IMR-90 (cell line): ENCODE measurements around the gene NOS1AP. TPM values are rescaled to one million over a fixed set of nuclear protein-coding genes. Genes with fewer than 3 reads are reported as not detected.

Experiments used
- ATAC-seq: fragments of 200-7000 bp; cut with Tn5 transposase; 2 replicates; pipeline ENCODE4 v1.9.1; 2020; ENCODE audit warnings: low read depth, mild to moderate bottlenecking, moderate library complexity
- BruUV-seq: library from RNA; stranded (reverse); fragments of 400-500 nt; replicated peaks from 2 replicates; lab custom pipeline; 2021; lab: Mats Ljungman, UMichigan
- CTCF ChIA-PET: fragments of 300-600 bp; formaldehyde crosslinking; extraction: SDS; loops from one replicate; lab custom pipeline; 2021; ENCODE audit warnings: antibody characterized with exemption; lab: Yijun Ruan, JAX
- POLR2A ChIA-PET: fragments of 300-600 bp; sonication (Branson Sonifier 250); formaldehyde crosslinking; loops from one replicate; lab custom pipeline; 2022; ENCODE audit warnings: antibody characterized with exemption; ENCODE audit not compliant: unreplicated experiment; lab: Charles Lee
- DNase-seq: peaks from one replicate; pipeline ENCODE4 v3.0.0; 2013
- H2AFZ ChIP-seq: replicated peaks from 2 replicates; pipeline ENCODE3; 2013; ENCODE audit warnings: low read length, mild to moderate bottlenecking; ENCODE audit not compliant: poor library complexity
- H2AK5ac ChIP-seq: 2 replicates; pipeline ENCODE4 v1.6.1; 2013; ENCODE audit warnings: low read depth, low read length, inconsistent platforms
- H2AK9ac ChIP-seq: replicated peaks from 2 replicates; pipeline ENCODE3; 2013; ENCODE audit warnings: mild to moderate bottlenecking, low read depth, low read length, moderate library complexity; ENCODE audit not compliant: poor library complexity
- H2BK120ac ChIP-seq: 2 replicates; pipeline ENCODE4 v1.6.1; 2013; ENCODE audit warnings: low read depth, low read length, inconsistent platforms
- H2BK15ac ChIP-seq: 3 replicates; pipeline ENCODE4 v1.6.1; 2013; ENCODE audit warnings: low read depth, low read length, inconsistent platforms
- H2BK20ac ChIP-seq: 2 replicates; pipeline ENCODE4 v1.6.1; 2013; ENCODE audit warnings: low read depth, mild to moderate bottlenecking, inconsistent platforms, low read length, moderate library complexity
- H2BK5ac ChIP-seq: 2 replicates; pipeline ENCODE4 v1.6.1; 2013; ENCODE audit warnings: mild to moderate bottlenecking, low read depth, low read length, inconsistent platforms; ENCODE audit not compliant: poor library complexity, severe bottlenecking
- H3K14ac ChIP-seq: replicated peaks from 2 replicates; pipeline ENCODE4 v1.6.1; 2013; ENCODE audit warnings: low read depth, low read length, inconsistent platforms
- H3K18ac ChIP-seq: 2 replicates; pipeline ENCODE4 v1.6.1; 2013; ENCODE audit warnings: low read depth, low read length, control low read depth
- H3K23ac ChIP-seq: 2 replicates; pipeline ENCODE4 v1.6.1; 2013; ENCODE audit warnings: low read depth, low read length, inconsistent platforms
- H3K27ac ChIP-seq: 2 replicates; pipeline ENCODE4 v1.5.1; 2013; ENCODE audit warnings: mild to moderate bottlenecking, control low read depth, low read length; ENCODE audit not compliant: insufficient read depth
- H3K27me3 ChIP-seq: 2 replicates; pipeline ENCODE4 v1.6.1; 2013; ENCODE audit warnings: low read length; ENCODE audit not compliant: control insufficient read depth, insufficient read depth
- H3K36me3 ChIP-seq: 2 replicates; pipeline ENCODE4 v1.6.1; 2013; ENCODE audit warnings: low read length, mixed read lengths; ENCODE audit not compliant: control insufficient read depth, insufficient read depth
- H3K4ac ChIP-seq: 2 replicates; pipeline ENCODE4 v1.6.1; 2013; ENCODE audit warnings: low read depth, low read length, inconsistent platforms
- H3K4me1 ChIP-seq: 2 replicates; pipeline ENCODE4 v1.6.1; 2013; ENCODE audit warnings: low read length, mixed read lengths; ENCODE audit not compliant: control insufficient read depth, insufficient read depth
- H3K4me2 ChIP-seq: 2 replicates; pipeline ENCODE4 v1.6.1; 2013; ENCODE audit warnings: low read depth, mild to moderate bottlenecking, control low read depth, low read length, moderate library complexity
- H3K4me3 ChIP-seq: 2 replicates; pipeline ENCODE4 v1.5.1; 2013; ENCODE audit warnings: low read depth, mild to moderate bottlenecking, control low read depth, low read length, moderate library complexity; ENCODE audit not compliant: insufficient read depth
- H3K56ac ChIP-seq: 2 replicates; pipeline ENCODE4 v1.6.1; 2013; ENCODE audit warnings: low read length, inconsistent platforms; ENCODE audit not compliant: insufficient read depth; ENCODE audit errors: extremely low read depth
- H3K79me1 ChIP-seq, 2 experiments: 2 replicates each; pipeline ENCODE4 v1.6.1; 2013; ENCODE audit warnings: low read length in 2 of 2, inconsistent platforms in 1 of 2, low read depth in 1 of 2
- H3K9ac ChIP-seq: 2 replicates; pipeline ENCODE4 v1.6.1; 2013; ENCODE audit warnings: low read depth, low read length, control low read depth
- H3K9me1 ChIP-seq: 2 replicates; pipeline ENCODE4 v1.6.1; 2013; ENCODE audit warnings: low read length, inconsistent platforms; ENCODE audit not compliant: insufficient read depth
- H3K9me3 ChIP-seq: 2 replicates; pipeline ENCODE4 v1.6.1; 2013; ENCODE audit warnings: low read length; ENCODE audit not compliant: control insufficient read depth, insufficient read depth
- H4K20me1 ChIP-seq: 2 replicates; pipeline ENCODE4 v1.6.1; 2013; ENCODE audit warnings: low read length, inconsistent platforms; ENCODE audit not compliant: insufficient read depth
- H4K5ac ChIP-seq: 2 replicates; pipeline ENCODE4 v1.6.1; 2013; ENCODE audit warnings: mild to moderate bottlenecking, low read depth, low read length, control low read depth
- H4K8ac ChIP-seq, 2 experiments: 2 replicates each; pipeline ENCODE4 v1.6.1; 2013; ENCODE audit warnings: low read depth in 2 of 2, low read length in 2 of 2, control low read depth in 1 of 2, inconsistent platforms in 1 of 2
- H4K91ac ChIP-seq: 2 replicates; pipeline ENCODE4 v1.6.1; 2013; ENCODE audit warnings: low read depth, low read length, inconsistent platforms; ENCODE audit not compliant: insufficient read depth
- BHLHE40 ChIP-seq: fragments of 150-350 bp; IDR thresholded peaks from 2 replicates; pipeline ENCODE4 v1.6.1; 2016; ENCODE audit warnings: mild to moderate bottlenecking, low read depth, low read length
- CHD1 ChIP-seq: IDR thresholded peaks from 2 replicates; pipeline ENCODE4 v1.6.1; 2012; ENCODE audit warnings: low read depth, low read length, improper control_type of control experiment
- CTCF ChIP-seq: conservative IDR thresholded peaks from 2 replicates; pipeline ENCODE4 v1.5.1; 2012; ENCODE audit warnings: mild to moderate bottlenecking, low read depth, low read length, improper control_type of control experiment
- MAZ ChIP-seq: IDR thresholded peaks from 2 replicates; pipeline ENCODE4 v1.6.1; 2012; ENCODE audit warnings: low read depth, mild to moderate bottlenecking, low read length, improper control_type of control experiment, moderate library complexity, borderline replicate concordance
- NFE2L2 ChIP-seq: fragments of 150-350 bp; IDR thresholded peaks from 2 replicates; pipeline ENCODE4 v1.6.1; 2016; ENCODE audit warnings: low read depth, mild to moderate bottlenecking, low read length
- POLR2A ChIP-seq: IDR thresholded peaks from 2 replicates; pipeline ENCODE4 v1.6.1; 2012; ENCODE audit warnings: mild to moderate bottlenecking, low read depth, low read length
- dilution Hi-C: fragments of 300-500 bp; cut with HindIII; formaldehyde crosslinking; loops from one replicate; pipeline ENCODE4 v1.14.3; 2018; ENCODE audit warnings: low sequenced_read_pairs; ENCODE audit not compliant: unreplicated experiment
- in situ Hi-C: fragments of 300-500 bp; cut with MboI; formaldehyde crosslinking; loops from 3 replicates; pipeline ENCODE4 v1.14.3; 2019; ENCODE audit warnings: low sequenced_read_pairs, inconsistent platforms, mixed read lengths
- intact Hi-C: fragments of 100-400 bp; cut with micrococcal nuclease; formaldehyde crosslinking; loops from 2 replicates; pipeline ENCODE4 v1.10.0; 2022
- polyA plus RNA-seq, 3 experiments: library from polyadenylated mRNA; depleted of rRNA; stranded (reverse); fragments of >200 nt; gene quantifications; 2 replicates each; pipeline ENCODE4 v1.2.3, GENCODE V29; 2012; ENCODE audit warnings: low replicate concordance in 1 of 3
- total RNA-seq: library from RNA; depleted of rRNA; stranded (reverse); fragments of >200 nt; gene quantifications from 2 replicates; pipeline ENCODE4 v1.2.3, GENCODE V29; 2012

NOS1AP gene
- total and polyA plus RNA-seq, 2 of the 4 experiments (the other 2 are of a cell fraction) = 0.18 to 0.19 TPM

GRCh38 chr1:162192306-162192678, 122.8 kb downstream of the NOS1AP start:
- H3K56ac ChIP-seq = no peak overlapping the region
- ChIA-PET POLR2A (no interaction called here), CTCF (no interaction called here)
- no peak overlapping the region for H2BK5ac ChIP-seq
- H3K9me1 ChIP-seq = no peaks in the 10 kb centered on the region
- no peak overlapping the region for H3K9ac ChIP-seq
- dilution Hi-C loops = no loop called here
- no peak overlapping the region for H3K27ac ChIP-seq
- H2AK9ac ChIP-seq = no peak overlapping the region
- H4K5ac ChIP-seq = no peak overlapping the region
- H2BK20ac ChIP-seq = no peak overlapping the region
- no peak for ATAC-seq
- intact Hi-C loops = no loop called here
- no peak overlapping the region for H3K23ac ChIP-seq
- H3K27me3 ChIP-seq = peaks cover 4% of the 10 kb centered on the region
- H2AFZ ChIP-seq = no peak overlapping the region
- H3K4me2 ChIP-seq = no peak overlapping the region
- H3K79me1 ChIP-seq = no peaks in the 10 kb centered on the region
- H2AK5ac ChIP-seq = no peak overlapping the region
- no peak overlapping the region for H4K8ac ChIP-seq
- TF ChIP-seq CTCF (no peak), NFE2L2 (no peak), BHLHE40 (no peak), POLR2A (no peak), MAZ (no peak), CHD1 (no peak)
- no peak overlapping the region for H3K18ac ChIP-seq
- no peak overlapping the region for H2BK120ac ChIP-seq
- no peak overlapping the region for H3K14ac ChIP-seq
- H3K4me3 ChIP-seq = no peak overlapping the region
- no peaks in the 10 kb centered on the region for H3K36me3 ChIP-seq
- H4K20me1 ChIP-seq = no peaks in the 10 kb centered on the region
- H3K4ac ChIP-seq = no peak overlapping the region
- no peak for DNase-seq
- no peaks in the 10 kb centered on the region for H3K9me3 ChIP-seq
- in situ Hi-C loops = no loop called here
- H2BK15ac ChIP-seq = no peak overlapping the region
- no peaks in the 10 kb centered on the region for H3K4me1 ChIP-seq
- H4K91ac ChIP-seq = no peak overlapping the region
- no TSS peak for BruUV-seq
